Right lobe of liver (tissue), 6 donors: Measurements from ENCODE around the gene TMPRSS11A. TPM values are rescaled to one million over a fixed set of nuclear protein-coding genes. Genes with fewer than 3 reads are reported as not detected.

Experiments used
- ATAC-seq, 4 donors: fragments of 200-7000 bp; cut with Tn5 transposase; one replicate each; pipeline ENCODE4 v1.9.1; 2020; ENCODE audit warnings: mild to moderate bottlenecking in 4 of 4, moderate library complexity in 4 of 4
- DNase-seq, 3 donors: peaks; one replicate each; pipeline ENCODE4 v3.0.0-alpha.2; 2020
- H3K27ac ChIP-seq, 3 donors: fragments of 200-600 bp; one replicate each; pipeline ENCODE4 v1.8.0; 2022
- H3K27me3 ChIP-seq, 2 donors: fragments of 200-600 bp; one replicate each; pipeline ENCODE4 v1.8.0; 2022
- H3K36me3 ChIP-seq, 4 donors: fragments of 200-600 bp; sonication (generic) in 1 of 4; one replicate each; pipeline versions ENCODE4 v1.5.1 to v1.8.0; 2017 to 2022; ENCODE audit warnings: control low read depth in 1 of 4
- H3K4me1 ChIP-seq, 4 donors: fragments of 200-600 bp; sonication (generic) in 1 of 4; one replicate each; pipeline versions ENCODE4 v1.5.1 to v1.8.0; 2017 to 2022; ENCODE audit warnings: control low read depth in 1 of 4
- H3K4me3 ChIP-seq, 3 donors: fragments of 200-600 bp; one replicate each; pipeline ENCODE4 v1.8.0; 2022
- H3K9me3 ChIP-seq, 4 donors: fragments of 200-600 bp; sonication (generic) in 1 of 4; one replicate each; pipeline versions ENCODE4 v1.5.1 to v1.8.0; 2017 to 2022; ENCODE audit warnings: control low read depth in 1 of 4
- POLR2A ChIP-seq: fragments of 450-650 bp; IDR thresholded peaks from one replicate; pipeline ENCODE4 v1.6.1; 2017; ENCODE audit warnings: antibody characterized with exemption, mild to moderate bottlenecking
- whole genome bisulfite sequencing: methylation state at CpG from one replicate; pipeline ENCODE4 v1.1.6; 2018; ENCODE audit warnings: low coverage, low lambda C conversion rate; ENCODE audit not compliant: insufficient coverage; ENCODE audit errors: missing lambda C conversion rate; 5-methylcytosine and 5-hydroxymethylcytosine counted together
- intact Hi-C, 2 donors: fragments of 100-400 bp; cut with DNase I; formaldehyde crosslinking; loops; one replicate each; pipeline versions ENCODE4 v1.11.2 to v1.14.1; 2022
- long read RNA-seq: library from polyadenylated mRNA; unstranded; transcript quantifications from one replicate; pipeline ENCODE4 v2.0.0, GENCODE V29; 2019
- total RNA-seq, 6 experiments: library from RNA; depleted of rRNA in 2 of 6; stranded (reverse); fragments of >200 nt in 2 of 6; fragmentation: NEBNext Ultra II Directional in 3 of 6; extraction: Animal tissue kit (Norgen Biotek cat#: 25700) in 3 of 6; gene quantifications; one replicate each; pipeline versions ENCODE4 v1.1.0 to v1.2.4, GENCODE V29; 2016 to 2023
- TF ChIP-seq, protein P1 (sequence below), 4 donors: fragments of 200-600 bp in 3 of 4; fragments of 450-650 bp in 1 of 4; IDR thresholded peaks; one replicate each; pipeline versions ENCODE4 v1.5.1 to v1.8.0; 2016 to 2022; ENCODE audit warnings: antibody characterized with exemption in 4 of 4, mild to moderate bottlenecking in 2 of 4
- donor health status: DM: no; HTN: yes; CAD: no.
- donor health status: DM: no; HTN: no; CAD: no.
- donor health status: DM: no; HTN: no; CAD: no.
- donor health status: DM: no; HTN: yes; CAD: no.
- donor health status: DM: no; HTN: yes; CAD: no.

The TMPRSS11A gene, protein sequence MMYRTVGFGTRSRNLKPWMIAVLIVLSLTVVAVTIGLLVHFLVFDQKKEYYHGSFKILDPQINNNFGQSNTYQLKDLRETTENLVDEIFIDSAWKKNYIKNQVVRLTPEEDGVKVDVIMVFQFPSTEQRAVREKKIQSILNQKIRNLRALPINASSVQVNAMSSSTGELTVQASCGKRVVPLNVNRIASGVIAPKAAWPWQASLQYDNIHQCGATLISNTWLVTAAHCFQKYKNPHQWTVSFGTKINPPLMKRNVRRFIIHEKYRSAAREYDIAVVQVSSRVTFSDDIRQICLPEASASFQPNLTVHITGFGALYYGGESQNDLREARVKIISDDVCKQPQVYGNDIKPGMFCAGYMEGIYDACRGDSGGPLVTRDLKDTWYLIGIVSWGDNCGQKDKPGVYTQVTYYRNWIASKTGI
- total RNA-seq = not detected
- long read RNA-seq = 0 reads

DNA sequence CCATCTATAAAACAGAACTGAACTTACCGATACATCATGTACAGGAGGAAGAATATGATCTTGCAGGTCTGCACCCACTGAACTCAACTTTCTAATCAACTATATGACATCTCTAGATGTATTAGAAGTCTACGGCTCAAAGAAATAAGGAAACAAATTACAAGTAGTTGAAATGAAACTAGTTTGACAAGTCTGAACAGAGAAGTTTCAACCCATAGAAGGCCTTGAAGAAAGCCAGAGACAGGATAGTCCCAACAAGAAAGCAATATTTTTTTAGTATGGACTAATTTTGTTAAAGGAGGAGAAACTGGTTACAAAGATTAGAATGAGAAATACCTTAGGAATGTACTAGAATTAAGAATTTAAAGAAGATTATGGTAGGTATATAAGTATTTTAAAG, at the start of gene TMPRSS11A:
TMPRSS11A (minus strand) TSS at position 138 of the 400 bp plus-strand sequence; CDS start at position 38, 100 bp downstream.
- Histone ChIP-seq H3K36me3 (no peaks in the 10 kb centered on the region), H3K27me3 (no peaks in the 10 kb centered on the region), H3K4me3 (no peak within 1 kb of the TSS), H3K4me1 (no peaks in the 10 kb centered on the region), H3K9me3 (no peaks in the 10 kb centered on the region), H3K27ac (no peak within 1 kb of the TSS)
- TF ChIP-seq, protein P1, sequence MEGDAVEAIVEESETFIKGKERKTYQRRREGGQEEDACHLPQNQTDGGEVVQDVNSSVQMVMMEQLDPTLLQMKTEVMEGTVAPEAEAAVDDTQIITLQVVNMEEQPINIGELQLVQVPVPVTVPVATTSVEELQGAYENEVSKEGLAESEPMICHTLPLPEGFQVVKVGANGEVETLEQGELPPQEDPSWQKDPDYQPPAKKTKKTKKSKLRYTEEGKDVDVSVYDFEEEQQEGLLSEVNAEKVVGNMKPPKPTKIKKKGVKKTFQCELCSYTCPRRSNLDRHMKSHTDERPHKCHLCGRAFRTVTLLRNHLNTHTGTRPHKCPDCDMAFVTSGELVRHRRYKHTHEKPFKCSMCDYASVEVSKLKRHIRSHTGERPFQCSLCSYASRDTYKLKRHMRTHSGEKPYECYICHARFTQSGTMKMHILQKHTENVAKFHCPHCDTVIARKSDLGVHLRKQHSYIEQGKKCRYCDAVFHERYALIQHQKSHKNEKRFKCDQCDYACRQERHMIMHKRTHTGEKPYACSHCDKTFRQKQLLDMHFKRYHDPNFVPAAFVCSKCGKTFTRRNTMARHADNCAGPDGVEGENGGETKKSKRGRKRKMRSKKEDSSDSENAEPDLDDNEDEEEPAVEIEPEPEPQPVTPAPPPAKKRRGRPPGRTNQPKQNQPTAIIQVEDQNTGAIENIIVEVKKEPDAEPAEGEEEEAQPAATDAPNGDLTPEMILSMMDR (IDR thresholded peaks at IDR 0.05) = no peak
- no peak for TF ChIP-seq POLR2A
- ATAC-seq = no peak
- intact Hi-C loops = no loop called here
- WGBS = 42% methylated on average over 2 of the region's 2 CpGs
- no peak for DNase-seq

DNA sequence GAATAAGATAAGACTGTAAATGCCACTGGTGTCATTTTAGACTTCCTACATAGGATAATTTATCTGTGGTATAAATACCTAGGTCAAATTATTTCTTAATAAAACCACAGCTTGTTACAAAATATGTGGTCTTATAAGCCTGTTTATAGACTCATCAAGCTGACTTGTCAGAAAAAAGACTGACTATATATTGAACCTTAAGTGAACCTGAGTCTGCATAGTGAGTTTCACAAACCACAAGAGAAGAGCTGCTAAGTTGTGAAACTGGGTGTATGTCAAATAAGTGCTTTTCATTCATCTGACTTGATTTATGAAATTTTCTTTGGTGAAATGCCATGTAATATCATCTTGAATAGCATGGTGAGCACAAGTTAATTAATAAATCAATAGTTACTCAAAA, 48.4 kb upstream of the TMPRSS11A start:
- Histone ChIP-seq H3K27me3 (no peaks in the 10 kb centered on the region), H3K36me3 (no peaks in the 10 kb centered on the region)

DNA sequence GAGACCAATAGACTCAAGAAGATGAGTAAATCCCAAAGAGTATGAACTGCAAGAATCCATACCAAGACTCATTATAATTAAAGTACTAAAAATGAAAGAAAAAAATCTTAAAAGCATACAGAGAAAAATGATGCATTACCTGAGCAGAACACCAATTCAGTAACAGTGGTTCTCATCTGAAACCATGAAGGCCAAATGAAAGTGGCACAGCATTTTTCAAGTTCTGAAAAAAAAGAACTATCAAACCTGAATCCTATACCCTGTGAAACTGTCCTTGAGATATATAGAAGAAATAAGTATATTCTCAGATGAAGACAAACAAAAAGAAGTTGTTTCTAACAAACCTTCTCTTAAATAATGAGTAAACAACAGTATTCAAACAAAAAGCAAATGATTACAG, 39.6 kb upstream of the TMPRSS11A start:
- H3K27me3 ChIP-seq = no peaks in the 10 kb centered on the region
- DNase-seq (no peak), ATAC-seq (no peak)
- H3K36me3 ChIP-seq = no peaks in the 10 kb centered on the region
- no peaks in the 10 kb centered on the region for H3K9me3 ChIP-seq
- H3K4me1 ChIP-seq = no peaks in the 10 kb centered on the region
- TF ChIP-seq POLR2A = no peak
- TF ChIP-seq, protein P1 (IDR thresholded peaks at IDR 0.05) = no peak
- intact Hi-C loops = no loop called here
- no peak overlapping the region for H3K27ac ChIP-seq
- H3K4me3 ChIP-seq = no peak overlapping the region

More for the DNA sequence above, 48.4 kb upstream of the TMPRSS11A start:
- Histone ChIP-seq H3K27ac (no peak overlapping the region), H3K4me1 (no peaks in the 10 kb centered on the region), H3K9me3 (no peaks in the 10 kb centered on the region), H3K4me3 (no peak overlapping the region)
- ATAC-seq (no peak), DNase-seq (no peak)
- intact Hi-C loops = no loop called here
- TF ChIP-seq, protein P1 (IDR thresholded peaks at IDR 0.05) = no peak
- no peak for TF ChIP-seq POLR2A

DNA sequence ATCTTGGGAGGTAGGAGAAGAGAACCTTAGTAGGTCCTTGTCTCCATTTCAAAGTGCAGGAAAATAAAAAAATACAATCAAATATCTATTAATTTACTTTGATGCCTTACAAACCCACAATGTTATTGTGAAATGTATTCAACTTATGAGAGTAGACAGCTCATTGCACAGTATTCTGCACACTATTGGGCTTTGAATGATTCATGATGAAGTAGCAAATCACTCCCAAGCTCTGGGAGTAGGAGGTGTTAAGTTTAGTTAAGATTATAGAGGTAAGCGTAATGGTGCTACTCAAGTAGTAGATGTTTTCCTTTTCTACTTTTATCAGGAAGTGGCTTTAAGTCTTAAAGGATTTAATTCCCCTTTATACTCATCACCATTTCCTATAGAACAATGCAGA, 32.8 kb upstream of the TMPRSS11A start:
- intact Hi-C loops = no loop called here
- Histone ChIP-seq H3K4me3 (no peak overlapping the region), H3K36me3 (no peaks in the 10 kb centered on the region), H3K9me3 (no peaks in the 10 kb centered on the region), H3K27me3 (no peaks in the 10 kb centered on the region), H3K4me1 (no peaks in the 10 kb centered on the region), H3K27ac (no peak overlapping the region)
- ATAC-seq = no peak
- no peak for TF ChIP-seq POLR2A
- TF ChIP-seq, protein P1 (IDR thresholded peaks at IDR 0.05) = no peak
- no peak for DNase-seq
- WGBS = 82% methylated on average over 1 of the region's 1 CpG
